ENCODE measurements around the gene COL15A1. TPM values are rescaled to one million over a fixed set of nuclear protein-coding genes. Genes with fewer than 3 reads are reported as not detected.

COL15A1 gene
- total RNA-seq, 1 experiment from 2014 or later, result not detected

- no peak overlapping the region for H2BK5ac ChIP-seq (ENCODE audit: insufficient read length, low read length)
- H3K4me2 ChIP-seq (ENCODE audit: insufficient read depth, insufficient read length, low read length), result no peak overlapping the region
- H3K79me2 ChIP-seq (ENCODE audit: insufficient read depth, low read length), result no peaks in the 10 kb centered on the region
- no peak overlapping the region for H2AFZ ChIP-seq (ENCODE audit: low read length)
- no peak overlapping the region for H3K27ac ChIP-seq (ENCODE audit: insufficient read length, low read depth, low read length)
- H3K27me3 ChIP-seq (ENCODE audit: insufficient read depth, low read length), result no peaks in the 10 kb centered on the region
- no peak overlapping the region for H2BK15ac ChIP-seq (ENCODE audit: low read depth, low read length)
- no peaks in the 10 kb centered on the region; the same call in 1 of the 2 replicates for H3K4me1 ChIP-seq (ENCODE audit: insufficient read depth, low read length)
- no peak overlapping the region for H3K4ac ChIP-seq (ENCODE audit: low read depth, low read length)
- no peaks in the 10 kb centered on the region; a peak in 1 of 7 replicates for H3K36me3 Mint-ChIP-seq (ENCODE audit: insufficient read depth in 1 of 3, low read depth in 3 of 3)
- H3K4me1 Mint-ChIP-seq, result peaks cover 22 to 32% of the 10 kb centered on the region in 2 experiments
- no peaks in the 10 kb centered on the region for H3K9me3 Mint-ChIP-seq
- H4K8ac ChIP-seq (replicated peaks; ENCODE audit: insufficient read length, low read depth, low read length), result no peak overlapping the region
- DNase-seq, result no peak
- H2BK20ac ChIP-seq (ENCODE audit: low read depth, low read length, poor library complexity, severe bottlenecking), result no peak overlapping the region
- no peak overlapping the region for H3K56ac ChIP-seq (ENCODE audit: insufficient read length, low read depth, low read length)
- no peak overlapping the region for H4K91ac ChIP-seq (ENCODE audit: insufficient read length, low read depth, low read length)
- no peak overlapping the region for H2AK5ac ChIP-seq (ENCODE audit: insufficient read length, low read length)
- H3K23ac ChIP-seq (ENCODE audit: insufficient read length, low read depth, low read length), result no peak overlapping the region
- no peak overlapping the region for H4K5ac ChIP-seq (ENCODE audit: insufficient read length, low read depth, low read length)
- no peak overlapping the region for H3K9ac ChIP-seq (ENCODE audit: extremely low read depth, insufficient read length, low read length)
- no peak overlapping the region for H2BK120ac ChIP-seq (ENCODE audit: low read depth, low read length, poor library complexity, severe bottlenecking)
- no peaks in the 10 kb centered on the region for H3K23me2 ChIP-seq (ENCODE audit: insufficient read length, low read depth, low read length, poor library complexity, severe bottlenecking)
- no peak overlapping the region for H3T11ph ChIP-seq (ENCODE audit: low read length)
- H4K20me1 ChIP-seq (ENCODE audit: control insufficient read depth, insufficient read depth, insufficient read length), result no peaks in the 10 kb centered on the region
- no peak overlapping the region for H3K14ac ChIP-seq (ENCODE audit: insufficient read depth, low read length)
- H3K79me1 ChIP-seq (ENCODE audit: insufficient read depth, low read depth, low read length, poor library complexity, severe bottlenecking), result no peaks in the 10 kb centered on the region
- H3K27ac Mint-ChIP-seq, result peak overlapping the region in 1 of 3 experiments; percentile 38; a peak in 1 of 7 replicates
- H3K27me3 Mint-ChIP-seq (ENCODE audit: low read depth), result peaks cover 14% of the 10 kb centered on the region
- no peaks in the 10 kb centered on the region for H3K9me3 ChIP-seq (ENCODE audit: control insufficient read depth, low read depth, low read length)
- no peak overlapping the region for H2BK12ac ChIP-seq (ENCODE audit: insufficient read length, low read depth, low read length)
- TF ChIP-seq CTCF (conservative IDR thresholded peaks at IDR 0.05), result no peak
- H3K18ac ChIP-seq (ENCODE audit: insufficient read length, low read depth, low read length), result no peak overlapping the region
- WGBS (ENCODE audit: extremely low coverage, insufficient read length, low lambda C conversion rate), result no CpG with 5 or more reads among the region's 4 CpGs
- no peak overlapping the region for H3K4me3 Mint-ChIP-seq
Measured at GRCh38 chr9:98967680-98968079, 24.0 kb downstream of the COL15A1 start.
